Neural crest cell (in vitro differentiated cells): Measurements from ENCODE around the gene RIPPLY2. TPM values are rescaled to one million over a fixed set of nuclear protein-coding genes. Genes with fewer than 3 reads are reported as not detected.
"Not testable (repeated sequence)": the region's sequence is repeated elsewhere in the genome, so short reads cannot be mapped to it uniquely, and the experiment has no call there.

Experiments
- DNase-seq: peaks from one replicate; pipeline ENCODE4 v3.0.0; 2021; ENCODE audit warnings: low read depth, mixed read lengths, low spot score
- H3K27ac Mint-ChIP-seq: one replicate; pipeline ENCODE4 v1.8.0; 2021; ENCODE audit warnings: mild to moderate bottlenecking, mixed read lengths; ENCODE audit not compliant: unreplicated experiment
- H3K27me3 Mint-ChIP-seq: 2 replicates; pipeline ENCODE4 v1.8.0; 2021; ENCODE audit warnings: low read depth, mild to moderate bottlenecking, mixed read lengths
- H3K36me3 Mint-ChIP-seq: 2 replicates; pipeline ENCODE4 v1.8.0; 2021; ENCODE audit warnings: low read depth, mild to moderate bottlenecking, mixed read lengths
- H3K4me1 Mint-ChIP-seq: 2 replicates; pipeline ENCODE4 v1.8.0; 2021; ENCODE audit warnings: mixed read lengths
- H3K4me3 Mint-ChIP-seq: one replicate; pipeline ENCODE4 v1.8.0; 2021; ENCODE audit warnings: mild to moderate bottlenecking, mixed read lengths
- H3K9me3 Mint-ChIP-seq: 2 replicates; pipeline ENCODE4 v1.8.0; 2021; ENCODE audit warnings: mixed read lengths
- long read RNA-seq: library from polyadenylated mRNA; unstranded; transcript quantifications from one replicate; pipeline ENCODE4 v2.0.0, GENCODE V29; 2020
- total RNA-seq: library from RNA; stranded (reverse); gene quantifications from 2 replicates; pipeline ENCODE4 v1.2.1, GENCODE V29; 2021
- TF ChIP-seq, protein P1 (sequence below): fragments of 200-600 bp; sonication (generic); conservative IDR thresholded peaks from 2 replicates; pipeline ENCODE4 v1.5.0; 2021; ENCODE audit warnings: antibody characterized with exemption, mild to moderate bottlenecking

Gene RIPPLY2, protein sequence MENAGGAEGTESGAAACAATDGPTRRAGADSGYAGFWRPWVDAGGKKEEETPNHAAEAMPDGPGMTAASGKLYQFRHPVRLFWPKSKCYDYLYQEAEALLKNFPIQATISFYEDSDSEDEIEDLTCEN
- total RNA-seq = 0.66 and 0.72 TPM in 2 replicates
- long read RNA-seq = 0 reads

DNA sequence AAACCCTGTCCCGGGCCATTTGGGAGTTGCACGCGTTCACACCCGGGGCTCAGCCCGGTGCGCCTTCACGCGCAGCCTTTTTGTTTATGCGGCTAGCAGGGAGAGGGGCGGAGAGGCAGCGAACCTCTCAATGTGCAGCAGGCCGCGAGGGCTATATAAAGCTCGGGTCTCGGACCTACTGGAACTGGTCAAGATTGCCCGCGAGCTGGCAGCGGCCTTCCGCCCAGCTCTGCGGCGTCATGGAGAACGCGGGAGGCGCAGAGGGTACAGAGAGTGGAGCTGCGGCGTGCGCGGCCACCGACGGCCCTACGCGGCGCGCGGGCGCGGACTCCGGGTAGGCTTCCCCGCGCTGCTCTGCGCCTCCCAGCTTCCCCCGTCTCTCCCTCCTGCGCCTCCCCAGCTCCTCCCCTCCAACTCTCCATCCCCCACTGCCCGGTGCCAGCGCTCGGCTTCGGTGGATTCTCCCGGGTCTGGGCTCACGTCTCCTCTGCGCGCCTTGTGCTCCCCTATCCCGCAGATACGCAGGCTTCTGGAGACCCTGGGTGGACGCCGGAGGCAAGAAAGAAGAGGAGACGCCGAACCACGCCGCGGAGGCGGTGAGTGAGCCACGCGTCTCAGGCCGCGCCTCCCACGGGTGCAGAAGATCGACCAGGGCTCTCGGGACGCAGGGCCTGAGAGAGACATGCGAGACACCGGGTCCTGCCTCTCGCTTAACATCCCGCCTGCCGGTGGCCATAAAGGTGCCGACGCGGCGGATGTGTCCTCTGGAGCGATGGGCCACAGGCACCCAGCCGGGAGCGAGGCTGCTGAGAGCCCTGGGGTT is at the start of gene RIPPLY2:
TSS of gene RIPPLY2 (plus strand) at position 183 of the 823 bp plus-strand sequence. CDS start at position 240, 57 bp downstream.
- H3K27ac Mint-ChIP-seq = no peak within 1 kb of the TSS
- H3K4me1 Mint-ChIP-seq = peaks cover 9% of the 10 kb centered on the region
- H3K9me3 Mint-ChIP-seq = no peaks in the 10 kb centered on the region
- TF ChIP-seq, protein P1, sequence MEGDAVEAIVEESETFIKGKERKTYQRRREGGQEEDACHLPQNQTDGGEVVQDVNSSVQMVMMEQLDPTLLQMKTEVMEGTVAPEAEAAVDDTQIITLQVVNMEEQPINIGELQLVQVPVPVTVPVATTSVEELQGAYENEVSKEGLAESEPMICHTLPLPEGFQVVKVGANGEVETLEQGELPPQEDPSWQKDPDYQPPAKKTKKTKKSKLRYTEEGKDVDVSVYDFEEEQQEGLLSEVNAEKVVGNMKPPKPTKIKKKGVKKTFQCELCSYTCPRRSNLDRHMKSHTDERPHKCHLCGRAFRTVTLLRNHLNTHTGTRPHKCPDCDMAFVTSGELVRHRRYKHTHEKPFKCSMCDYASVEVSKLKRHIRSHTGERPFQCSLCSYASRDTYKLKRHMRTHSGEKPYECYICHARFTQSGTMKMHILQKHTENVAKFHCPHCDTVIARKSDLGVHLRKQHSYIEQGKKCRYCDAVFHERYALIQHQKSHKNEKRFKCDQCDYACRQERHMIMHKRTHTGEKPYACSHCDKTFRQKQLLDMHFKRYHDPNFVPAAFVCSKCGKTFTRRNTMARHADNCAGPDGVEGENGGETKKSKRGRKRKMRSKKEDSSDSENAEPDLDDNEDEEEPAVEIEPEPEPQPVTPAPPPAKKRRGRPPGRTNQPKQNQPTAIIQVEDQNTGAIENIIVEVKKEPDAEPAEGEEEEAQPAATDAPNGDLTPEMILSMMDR = no peak
- no peaks in the 10 kb centered on the region for H3K36me3 Mint-ChIP-seq
- H3K4me3 Mint-ChIP-seq = peak within 1 kb of the TSS; percentile 72
- peak; percentile 29 for DNase-seq
- peaks cover 93% of the 10 kb centered on the region for H3K27me3 Mint-ChIP-seq

DNA sequence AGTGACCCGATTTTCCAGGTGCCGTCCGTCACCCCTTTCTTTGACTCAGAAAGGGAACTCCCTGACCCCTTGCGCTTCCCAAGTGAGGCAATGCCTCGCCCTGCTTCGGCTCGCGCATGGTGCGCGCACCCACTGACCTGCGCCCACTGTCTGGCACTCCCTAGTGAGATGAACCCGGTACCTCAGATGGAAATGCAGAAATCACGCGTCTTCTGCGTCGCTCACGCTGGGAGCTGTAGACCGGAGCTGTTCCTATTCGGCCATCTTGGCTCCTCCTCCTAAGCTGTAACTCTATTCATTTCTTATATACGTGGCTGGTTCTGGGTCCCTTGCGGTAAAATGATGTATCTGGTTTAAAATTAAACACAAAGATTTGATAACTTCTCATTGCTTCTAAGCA is 49.7 kb upstream of the RIPPLY2 start:
- H3K27ac Mint-ChIP-seq, H3K9me3 Mint-ChIP-seq: not testable (repeated sequence)

DNA sequence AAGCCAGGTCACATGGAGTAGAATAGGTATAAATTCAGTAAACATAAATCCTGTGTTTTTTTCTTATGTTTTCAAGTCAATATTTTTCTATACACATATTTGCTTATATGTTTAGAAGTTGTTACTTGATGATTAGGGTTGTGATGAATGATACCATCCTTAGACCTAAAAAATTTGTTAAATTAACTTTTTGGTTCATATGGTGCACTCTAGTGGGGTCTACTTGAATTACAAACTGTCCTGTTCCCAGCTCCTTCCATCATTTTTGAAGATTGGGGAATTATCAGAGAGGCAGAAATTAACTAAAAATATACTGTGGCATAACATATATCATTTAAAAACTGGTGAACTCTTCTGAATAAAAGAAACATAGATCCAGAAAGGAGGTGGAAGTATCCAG is 48.3 kb upstream of the RIPPLY2 start:
- H3K4me3 Mint-ChIP-seq = no peak overlapping the region
- TF ChIP-seq, protein P1 = peak; percentile 27
- H3K27me3 Mint-ChIP-seq = no peaks in the 10 kb centered on the region
- H3K36me3 Mint-ChIP-seq = no peaks in the 10 kb centered on the region
- DNase-seq = no peak
- H3K9me3 Mint-ChIP-seq = peaks cover 5% of the 10 kb centered on the region
- H3K4me1 Mint-ChIP-seq = peaks cover 7% of the 10 kb centered on the region
- H3K27ac Mint-ChIP-seq = no peak overlapping the region

More for the DNA sequence above, 49.7 kb upstream of the RIPPLY2 start:
- not testable (repeated sequence) for H3K4me1 Mint-ChIP-seq, H3K27me3 Mint-ChIP-seq, H3K36me3 Mint-ChIP-seq, DNase-seq, H3K4me3 Mint-ChIP-seq

DNA sequence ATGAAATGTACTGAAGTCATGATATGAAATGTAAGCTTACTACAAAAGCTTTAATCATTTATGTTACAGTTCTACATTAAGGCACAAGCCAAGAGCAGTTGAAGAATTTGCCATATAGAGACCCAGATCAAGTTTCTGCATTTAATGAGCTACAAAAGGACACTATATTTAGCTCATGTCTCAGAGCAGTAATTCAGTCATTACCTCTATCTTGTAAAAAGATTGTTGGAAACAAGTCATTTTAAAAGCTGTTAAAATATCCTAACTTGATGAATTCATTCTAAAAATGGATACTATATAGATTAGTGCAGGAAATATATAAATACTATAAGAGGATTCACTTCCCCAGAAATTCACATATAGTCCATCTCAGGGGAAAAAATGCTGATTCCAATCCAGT is 45.2 kb upstream of the RIPPLY2 start:
- Mint-ChIP-seq H3K9me3 (peaks cover 5% of the 10 kb centered on the region), H3K4me3 (no peak overlapping the region), H3K27ac (no peak overlapping the region), H3K4me1 (peaks cover 7% of the 10 kb centered on the region), H3K36me3 (no peaks in the 10 kb centered on the region), H3K27me3 (no peaks in the 10 kb centered on the region)
- TF ChIP-seq, protein P1 = no peak
- DNase-seq = no peak

DNA sequence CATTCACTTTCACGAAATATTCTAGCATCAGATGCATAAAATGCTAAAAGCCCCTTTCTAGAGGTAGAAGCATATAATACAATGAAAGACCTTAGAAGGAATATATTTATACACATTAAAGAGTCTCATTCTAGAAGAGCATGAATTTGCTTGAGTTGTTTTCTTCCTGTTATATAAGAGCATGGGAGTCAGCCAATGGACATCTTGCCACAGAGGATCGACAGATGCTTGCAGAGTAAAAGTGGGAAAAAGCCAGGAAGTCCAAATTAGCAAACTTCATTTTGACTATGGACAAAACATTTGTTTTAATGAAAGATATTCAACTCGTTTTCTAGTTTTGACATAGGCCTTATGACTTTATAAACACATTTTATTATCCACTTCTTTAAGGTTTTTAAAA is 44.2 kb upstream of the RIPPLY2 start:
- no peak for DNase-seq
- no peaks in the 10 kb centered on the region for H3K27me3 Mint-ChIP-seq
- no peak overlapping the region for H3K27ac Mint-ChIP-seq
- H3K4me1 Mint-ChIP-seq = peaks cover 2% of the 10 kb centered on the region
- TF ChIP-seq, protein P1 = no peak
- no peaks in the 10 kb centered on the region for H3K36me3 Mint-ChIP-seq
- H3K9me3 Mint-ChIP-seq = peaks cover under 1% of the 10 kb centered on the region
- H3K4me3 Mint-ChIP-seq = no peak overlapping the region

DNA sequence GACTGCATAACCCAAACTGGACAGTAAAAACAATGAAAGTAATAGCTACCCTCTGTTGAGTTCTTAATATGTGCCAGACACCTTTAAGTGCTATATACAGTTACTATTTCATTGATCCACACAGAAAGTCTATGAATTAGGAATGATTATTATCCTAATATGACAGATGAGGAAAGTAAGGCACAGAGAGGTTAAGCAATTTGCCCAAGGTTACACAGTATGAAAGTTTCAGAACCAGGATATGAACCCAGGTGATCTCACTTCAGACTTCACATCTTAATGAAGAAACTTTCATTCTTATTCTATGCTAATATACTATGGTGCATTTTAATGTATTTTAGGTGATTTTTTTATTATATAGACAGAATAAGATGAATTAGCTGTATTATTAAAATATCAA is 40.6 kb upstream of the RIPPLY2 start:
- Mint-ChIP-seq H3K36me3 (no peaks in the 10 kb centered on the region), H3K27me3 (no peaks in the 10 kb centered on the region), H3K27ac (no peak overlapping the region), H3K9me3 (no peaks in the 10 kb centered on the region), H3K4me1 (no peaks in the 10 kb centered on the region), H3K4me3 (no peak overlapping the region)
- TF ChIP-seq, protein P1 = no peak
- DNase-seq = no peak
